Muscle of leg (tissue), 11 donors: ENCODE measurements around the gene PALM3. TPM values are rescaled to one million over a fixed set of nuclear protein-coding genes. Genes with fewer than 3 reads are reported as not detected.
A peak's percentile ranks its signal among the peaks of the same experiment; 100 is the strongest.

ENCODE experiments used
- DNase-seq: peaks from one replicate; pipeline ENCODE4 v3.0.0; 2013
- H3K27ac ChIP-seq: one replicate; pipeline ENCODE4 v1.5.1; 2013; ENCODE audit warnings: mild to moderate bottlenecking, low read length, control low read depth
- H3K27me3 ChIP-seq: one replicate; pipeline ENCODE4 v1.6.1; 2013; ENCODE audit warnings: low read length; ENCODE audit not compliant: control insufficient read depth, insufficient read depth
- H3K36me3 ChIP-seq: one replicate; pipeline ENCODE4 v1.6.1; 2013; ENCODE audit warnings: low read length; ENCODE audit not compliant: control insufficient read depth, insufficient read depth
- H3K4me1 ChIP-seq: one replicate; pipeline ENCODE4 v1.6.1; 2013; ENCODE audit warnings: low read length; ENCODE audit not compliant: control insufficient read depth, insufficient read depth
- H3K4me3 ChIP-seq: one replicate; pipeline ENCODE4 v1.5.1; 2013; ENCODE audit warnings: low read length, control low read depth
- H3K9me3 ChIP-seq: replicated peaks from 2 replicates; pipeline ENCODE4 v1.6.1; 2013; ENCODE audit warnings: low read depth, low read length; ENCODE audit not compliant: control insufficient read depth
- WGBS: methylation state at CpG from one replicate; pipeline ENCODE4 v1.1.5; 2013; ENCODE audit warnings: missing lambda C conversion rate; ENCODE audit not compliant: insufficient coverage; 5-methylcytosine and 5-hydroxymethylcytosine counted together
- polyA plus RNA-seq, 8 donors: library from polyadenylated mRNA; unstranded; fragments of 120-200 nt; gene quantifications; one replicate each; pipeline versions ENCODE4 v1.2.1 to v1.2.3, GENCODE V29; 2013; ENCODE audit warnings: inconsistent platforms in 1 of 8, low replicate concordance in 1 of 8; ENCODE audit not compliant: insufficient read length in 8 of 8, insufficient read depth in 1 of 8
- total RNA-seq: library from RNA; stranded (reverse); fragments of 120-200 nt; gene quantifications from one replicate; pipeline ENCODE4 v1.2.4, GENCODE V29; 2013

Gene PALM3
- total and polyA plus RNA-seq, 9 donors = 0.18 to 2.3 (median 1.2) TPM

DNA sequence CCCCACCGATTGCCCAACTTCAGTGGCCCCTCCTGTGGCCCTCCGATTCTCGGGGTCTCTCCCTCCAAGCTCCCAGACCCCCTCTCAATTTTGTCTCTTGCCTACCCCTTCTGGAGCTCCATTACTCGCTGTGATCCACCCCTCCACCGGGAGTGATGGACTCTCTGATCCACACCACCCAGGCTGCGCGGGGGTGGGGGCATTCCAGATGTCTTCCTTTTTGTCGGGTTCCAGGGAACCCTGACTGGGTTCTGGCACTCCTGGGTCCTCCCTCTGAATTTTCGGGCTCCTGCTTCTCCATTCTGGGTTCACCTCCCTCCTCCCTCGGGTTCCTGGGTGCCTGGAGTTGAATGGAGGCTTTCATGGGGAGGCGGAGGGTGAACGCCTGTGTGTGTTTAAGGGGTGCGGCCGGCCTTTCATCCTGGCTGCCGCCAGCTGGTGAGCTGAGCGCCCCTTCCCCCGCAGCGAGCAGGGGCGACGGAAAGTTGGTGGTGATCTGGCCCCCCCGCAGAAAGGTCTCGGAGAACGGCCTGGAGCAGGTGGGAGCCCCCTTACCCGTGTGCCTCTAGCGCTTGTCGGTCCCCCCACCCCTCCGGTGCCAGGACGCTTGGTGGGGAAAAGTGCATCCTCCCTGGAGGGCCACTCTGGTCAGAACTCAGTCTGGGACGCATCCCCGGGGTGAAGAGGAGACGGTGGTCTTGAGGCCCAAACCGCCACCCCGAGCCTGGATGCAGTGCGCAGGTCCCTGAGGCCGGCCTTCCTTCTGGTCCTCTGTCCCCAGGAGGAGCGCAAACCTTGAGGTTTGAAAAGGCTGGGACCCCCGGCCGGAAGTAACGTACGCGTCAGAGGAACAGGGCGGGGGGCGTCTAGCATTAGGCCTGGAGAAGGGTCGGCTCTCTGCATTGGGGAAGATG is 12.3 kb upstream of the PALM3 start:
- 4% methylated on average over 36 of the region's 44 CpGs for WGBS
- Histone ChIP-seq H3K36me3 (no peaks in the 10 kb centered on the region), H3K9me3 (no peaks in the 10 kb centered on the region), H3K27me3 (peaks cover 22% of the 10 kb centered on the region), H3K4me1 (peaks cover 34% of the 10 kb centered on the region), H3K27ac (peak overlapping the region; percentile 78), H3K4me3 (peak overlapping the region; percentile 61)
- no peak for DNase-seq

DNA sequence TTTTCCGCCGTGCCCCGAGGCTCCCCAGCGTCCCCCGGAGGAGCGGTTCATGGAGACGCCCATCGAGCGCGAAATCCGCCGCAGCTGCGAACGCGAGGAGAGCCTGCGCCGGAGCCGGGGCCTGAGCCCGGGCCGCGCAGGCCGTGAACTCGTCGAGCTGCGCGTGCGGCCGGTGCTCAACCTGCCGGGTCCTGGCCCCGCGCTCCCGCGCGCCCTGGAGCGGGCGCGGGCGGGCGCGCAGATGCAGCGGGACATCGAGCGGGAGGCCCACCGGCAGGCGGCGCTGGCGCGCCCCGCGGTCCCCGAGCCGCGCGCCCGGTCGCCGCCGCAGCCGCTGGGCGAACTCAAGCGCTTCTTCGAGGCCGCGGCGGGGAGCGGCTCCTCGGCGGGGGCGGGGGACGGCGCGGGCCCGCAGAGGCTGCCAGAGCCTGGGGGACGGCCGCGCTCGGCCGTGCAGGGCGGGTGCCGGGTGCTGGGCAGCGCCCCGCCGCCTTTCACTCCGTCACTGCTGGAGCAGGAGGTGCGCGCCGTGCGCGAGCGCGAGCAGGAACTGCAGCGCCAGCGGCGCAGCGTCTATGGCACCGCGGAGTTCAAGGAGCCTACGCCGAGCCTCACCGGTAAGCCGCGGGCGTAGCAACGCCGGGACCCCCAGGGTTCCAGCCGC is 11.5 kb upstream of the PALM3 start:
- H3K4me3 ChIP-seq = peak overlapping the region; percentile 61
- H3K9me3 ChIP-seq = no peaks in the 10 kb centered on the region
- DNase-seq = peak; percentile 83
- no peaks in the 10 kb centered on the region for H3K36me3 ChIP-seq
- WGBS = under 1% methylated on average over 103 of the region's 106 CpGs
- H3K27ac ChIP-seq = peak overlapping the region; percentile 78
- peaks cover 22% of the 10 kb centered on the region for H3K27me3 ChIP-seq
- peaks cover 34% of the 10 kb centered on the region for H3K4me1 ChIP-seq

DNA sequence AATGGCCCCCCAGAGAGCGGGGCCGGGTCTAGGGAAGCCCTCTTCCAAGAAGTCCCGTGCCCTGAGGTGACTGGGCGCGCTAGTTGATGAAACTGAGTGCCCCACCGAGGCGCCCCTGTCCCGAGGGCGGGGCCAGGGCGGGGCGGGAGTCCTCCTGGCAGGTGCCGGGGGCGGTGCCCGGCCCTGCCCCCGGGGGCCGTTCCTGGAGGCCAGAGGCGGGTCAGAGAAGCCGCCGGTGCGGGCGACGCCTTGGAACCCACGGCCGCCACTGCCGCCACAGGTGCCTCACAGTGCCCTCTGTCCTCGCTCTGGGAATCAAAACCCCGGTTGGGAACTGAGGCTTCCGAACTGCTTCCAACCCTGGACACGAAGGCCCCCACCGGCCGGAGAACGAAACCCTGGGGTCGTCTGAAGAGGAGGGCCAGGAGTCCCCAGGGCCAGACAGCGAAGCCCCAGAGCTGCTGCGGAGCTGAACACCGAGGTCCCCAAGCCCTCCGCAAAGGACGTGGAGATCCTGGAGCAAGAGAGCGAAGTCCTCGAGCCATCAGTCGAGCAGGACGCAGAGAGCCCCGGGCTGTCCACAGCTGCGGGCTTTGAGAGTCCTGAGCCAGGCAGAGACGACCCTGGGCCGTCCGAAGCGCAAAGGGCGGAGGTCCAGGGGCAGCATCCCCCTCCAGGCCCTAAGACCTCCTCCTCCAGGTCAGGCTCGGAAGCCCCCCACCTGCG is 10.8 kb upstream of the PALM3 start, which contains the start of gene MISP3:
Gene MISP3 (plus strand): TSS at position 252 of the 726 bp plus-strand sequence. CDS start 524 bp downstream, outside the sequence.
- 1% methylated on average over 51 of the region's 51 CpGs for WGBS
- Histone ChIP-seq H3K27ac (peak within 1 kb of the TSS; percentile 42), H3K9me3 (no peaks in the 10 kb centered on the region), H3K27me3 (peaks cover 22% of the 10 kb centered on the region), H3K4me1 (peaks cover 34% of the 10 kb centered on the region), H3K36me3 (no peaks in the 10 kb centered on the region), H3K4me3 (peak within 1 kb of the TSS; percentile 61)
- DNase-seq = peak; percentile 30

DNA sequence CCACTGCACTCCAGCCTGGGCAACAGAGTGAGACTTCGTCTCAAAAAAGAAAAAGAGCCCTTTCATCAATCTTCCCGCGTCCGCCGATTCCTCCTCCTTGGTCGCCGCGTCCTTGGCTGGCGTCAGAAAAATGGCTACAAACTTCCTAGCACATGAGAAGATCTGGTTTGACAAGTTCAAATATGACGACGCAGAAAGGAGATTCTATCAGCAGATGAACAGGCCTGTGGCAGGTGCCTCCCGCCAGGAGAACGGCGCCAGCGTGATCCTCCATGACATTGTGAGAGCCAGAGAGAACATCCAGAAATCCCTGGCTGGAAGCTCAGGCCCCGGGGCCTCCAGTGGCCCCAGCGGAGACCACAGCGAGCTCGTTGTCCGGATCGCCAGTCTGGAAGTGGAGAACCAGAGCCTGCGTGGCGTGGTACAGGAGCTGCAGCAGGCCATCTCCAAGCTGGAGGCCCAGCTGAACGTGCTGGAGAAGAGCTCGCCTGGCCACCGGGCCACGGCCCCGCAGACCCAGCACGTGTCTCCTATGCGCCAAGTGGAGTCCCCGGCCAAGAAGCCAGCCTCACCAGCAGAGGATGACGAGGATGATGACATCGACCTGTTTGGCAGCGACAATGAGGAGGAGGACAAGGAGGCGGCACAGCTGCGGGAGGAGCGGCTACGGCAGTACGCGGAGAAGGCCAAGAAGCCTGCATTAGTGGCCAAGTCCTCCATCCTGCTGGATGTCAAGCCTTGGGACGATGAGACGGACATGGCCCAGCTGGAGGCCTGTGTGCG is 8.6 kb upstream of the PALM3 start:
- Histone ChIP-seq H3K4me1 (peaks cover 34% of the 10 kb centered on the region), H3K4me3 (no peak overlapping the region), H3K36me3 (no peaks in the 10 kb centered on the region), H3K27me3 (peaks cover 22% of the 10 kb centered on the region), H3K9me3 (no peaks in the 10 kb centered on the region), H3K27ac (no peak overlapping the region)
- no peak for DNase-seq
- WGBS = 93% methylated on average over 41 of the region's 43 CpGs

DNA sequence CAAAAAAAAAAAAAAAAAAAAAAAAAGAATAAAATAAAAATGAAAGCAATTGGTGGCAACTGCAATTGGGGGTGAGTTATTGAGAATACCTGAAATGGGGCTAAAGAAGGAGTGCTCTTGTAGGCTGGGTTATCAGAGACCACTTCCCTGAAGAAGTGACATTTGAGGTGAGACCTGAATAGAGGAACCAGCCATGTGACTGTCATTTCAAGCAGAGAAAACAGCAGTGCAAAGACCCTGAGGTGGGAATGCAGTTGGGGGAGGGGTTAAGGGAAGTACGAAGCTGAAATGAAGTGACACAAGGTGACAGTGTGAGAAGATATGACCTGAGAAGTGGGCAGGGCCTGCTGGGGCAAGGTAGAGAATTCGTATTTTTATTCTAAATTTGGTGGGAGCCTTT is 4.3 kb upstream of the PALM3 start:
- H3K9me3 ChIP-seq = no peaks in the 10 kb centered on the region
- no peak for DNase-seq
- no peak overlapping the region for H3K4me3 ChIP-seq
- no peak overlapping the region for H3K27ac ChIP-seq
- H3K4me1 ChIP-seq = no peaks in the 10 kb centered on the region
- no peaks in the 10 kb centered on the region for H3K36me3 ChIP-seq
- peaks cover 6% of the 10 kb centered on the region for H3K27me3 ChIP-seq
- 88% methylated on average over 1 of the region's 2 CpGs for WGBS

DNA sequence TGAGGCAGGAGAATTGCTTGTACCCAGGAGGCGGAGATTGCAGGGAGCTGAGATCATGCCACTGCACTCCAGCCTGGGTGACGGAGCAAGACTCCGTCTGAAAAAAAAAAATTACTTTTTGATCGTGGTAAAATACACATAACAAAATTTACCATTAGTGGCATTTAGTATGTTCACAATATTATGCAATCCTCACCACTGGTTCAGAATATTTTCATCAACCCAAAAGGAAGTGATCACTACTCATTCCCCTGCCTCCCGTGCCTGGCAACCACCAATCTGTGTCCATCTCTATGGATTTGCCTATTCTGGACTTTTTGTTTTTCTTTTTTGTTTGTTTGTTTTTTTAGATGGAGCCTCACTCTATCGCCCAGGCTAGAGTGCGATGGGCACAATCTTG is 1.2 kb upstream of the PALM3 start:
- peaks cover 2% of the 10 kb centered on the region for H3K4me1 ChIP-seq
- H3K36me3 ChIP-seq = no peaks in the 10 kb centered on the region
- WGBS = 93% methylated on average over 3 of the region's 7 CpGs
- no peak overlapping the region for H3K27ac ChIP-seq
- DNase-seq = no peak
- no peaks in the 10 kb centered on the region for H3K9me3 ChIP-seq
- H3K4me3 ChIP-seq = no peak overlapping the region
- H3K27me3 ChIP-seq = peaks cover 34% of the 10 kb centered on the region

DNA sequence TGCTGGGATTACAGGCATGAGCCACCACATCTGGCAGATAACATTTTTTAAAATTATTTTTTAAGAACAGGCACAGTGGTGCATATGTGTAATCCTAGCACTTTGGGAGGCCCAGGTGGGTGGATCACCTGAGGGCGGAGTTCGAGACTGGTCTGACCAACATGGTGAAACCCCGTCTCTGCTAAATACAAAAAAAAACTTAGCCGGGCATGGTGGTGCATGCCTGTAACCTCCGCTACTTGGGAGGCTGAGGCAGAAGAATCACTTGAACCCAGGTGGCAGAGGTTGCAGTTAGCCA is 631 bp upstream of the PALM3 start:
- Histone ChIP-seq H3K4me1 (peaks cover 8% of the 10 kb centered on the region), H3K4me3 (no peak overlapping the region), H3K27ac (no peak overlapping the region), H3K9me3 (no peaks in the 10 kb centered on the region), H3K36me3 (no peaks in the 10 kb centered on the region), H3K27me3 (peaks cover 39% of the 10 kb centered on the region)
- 78% methylated on average over 5 of the region's 5 CpGs for WGBS
- no peak for DNase-seq

DNA sequence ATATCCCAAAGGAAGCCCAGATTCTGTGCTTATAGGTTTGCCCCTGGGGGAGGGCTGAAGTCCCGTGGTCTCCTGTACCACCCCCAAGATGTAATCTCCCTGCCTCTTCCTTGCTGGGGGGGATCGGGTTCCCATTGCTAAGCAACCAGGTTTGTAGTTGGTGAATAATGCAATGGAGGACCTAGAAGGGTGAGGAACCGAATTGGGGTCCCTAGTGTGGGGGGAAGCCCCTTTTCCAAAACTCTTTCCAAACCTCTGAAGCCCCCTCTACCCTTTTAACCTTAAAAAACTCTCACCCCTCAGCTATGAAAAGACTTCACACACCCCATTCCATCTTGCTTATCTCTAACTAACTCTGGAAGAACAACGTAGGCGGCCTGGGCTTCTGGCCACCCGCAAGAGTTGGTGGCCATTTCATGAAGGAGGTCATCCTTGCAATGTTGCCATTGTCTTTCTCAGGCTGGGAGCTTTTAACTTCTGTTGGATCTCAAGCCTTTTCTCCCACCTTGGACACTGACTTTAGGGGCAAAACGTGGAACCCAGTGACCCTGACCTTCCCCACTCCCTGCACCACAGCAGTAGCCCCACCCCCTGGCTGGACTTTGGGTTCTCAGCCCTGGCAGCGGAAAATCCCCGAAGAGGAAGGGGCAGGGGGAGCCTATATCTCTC is 661 bp downstream of the PALM3 start:
- WGBS = 59% methylated on average over 4 of the region's 9 CpGs
- peaks cover 49% of the 10 kb centered on the region for H3K27me3 ChIP-seq
- no peak overlapping the region for H3K27ac ChIP-seq
- no peaks in the 10 kb centered on the region for H3K36me3 ChIP-seq
- H3K4me1 ChIP-seq = peaks cover 10% of the 10 kb centered on the region
- H3K4me3 ChIP-seq = no peak overlapping the region
- DNase-seq = no peak
- H3K9me3 ChIP-seq = no peaks in the 10 kb centered on the region

DNA sequence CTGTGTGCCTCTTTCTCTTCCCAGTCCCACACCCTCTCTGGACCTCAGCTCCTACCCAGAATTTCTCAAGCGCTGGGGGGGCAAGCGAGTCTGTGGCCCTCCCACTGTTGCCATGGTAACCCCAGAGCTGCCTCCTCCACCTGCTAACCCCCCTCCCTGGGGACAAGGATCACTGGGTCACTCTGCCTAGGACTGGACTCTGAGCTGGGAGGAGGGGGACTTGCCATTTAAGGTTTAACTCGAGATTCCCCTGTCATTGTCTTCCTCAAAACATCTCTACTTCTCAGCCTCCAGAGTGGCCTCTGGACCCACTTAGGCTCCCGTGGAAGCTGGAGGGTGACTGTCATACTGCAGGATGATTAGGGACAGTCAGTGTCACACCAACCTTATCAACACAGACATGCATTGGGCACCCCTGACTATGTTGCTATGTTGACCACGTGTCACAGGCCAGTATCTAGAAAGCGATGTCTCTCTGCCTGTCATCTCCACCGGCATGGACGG is 2.2 kb downstream of the PALM3 start:
- DNase-seq = no peak
- Histone ChIP-seq H3K36me3 (no peaks in the 10 kb centered on the region), H3K27ac (no peak overlapping the region), H3K4me1 (peaks cover 10% of the 10 kb centered on the region), H3K9me3 (no peaks in the 10 kb centered on the region), H3K27me3 (peaks cover 53% of the 10 kb centered on the region), H3K4me3 (no peak overlapping the region)
- WGBS = 39% methylated on average over 3 of the region's 8 CpGs
